NCI-H1436 treated with DMSO at 0.1 percent for 48 hours (cell line): ENCODE measurements around the gene ARHGEF19.
"Not testable (repeated sequence)": the region's sequence is repeated elsewhere in the genome, so short reads cannot be mapped to it uniquely, and the experiment has no call there.

ENCODE experiments used
- DNase-seq: peaks from one replicate; lab custom pipeline; 2025; lab: John Stamatoyannopoulos, UW

ARHGEF19 gene

DNA sequence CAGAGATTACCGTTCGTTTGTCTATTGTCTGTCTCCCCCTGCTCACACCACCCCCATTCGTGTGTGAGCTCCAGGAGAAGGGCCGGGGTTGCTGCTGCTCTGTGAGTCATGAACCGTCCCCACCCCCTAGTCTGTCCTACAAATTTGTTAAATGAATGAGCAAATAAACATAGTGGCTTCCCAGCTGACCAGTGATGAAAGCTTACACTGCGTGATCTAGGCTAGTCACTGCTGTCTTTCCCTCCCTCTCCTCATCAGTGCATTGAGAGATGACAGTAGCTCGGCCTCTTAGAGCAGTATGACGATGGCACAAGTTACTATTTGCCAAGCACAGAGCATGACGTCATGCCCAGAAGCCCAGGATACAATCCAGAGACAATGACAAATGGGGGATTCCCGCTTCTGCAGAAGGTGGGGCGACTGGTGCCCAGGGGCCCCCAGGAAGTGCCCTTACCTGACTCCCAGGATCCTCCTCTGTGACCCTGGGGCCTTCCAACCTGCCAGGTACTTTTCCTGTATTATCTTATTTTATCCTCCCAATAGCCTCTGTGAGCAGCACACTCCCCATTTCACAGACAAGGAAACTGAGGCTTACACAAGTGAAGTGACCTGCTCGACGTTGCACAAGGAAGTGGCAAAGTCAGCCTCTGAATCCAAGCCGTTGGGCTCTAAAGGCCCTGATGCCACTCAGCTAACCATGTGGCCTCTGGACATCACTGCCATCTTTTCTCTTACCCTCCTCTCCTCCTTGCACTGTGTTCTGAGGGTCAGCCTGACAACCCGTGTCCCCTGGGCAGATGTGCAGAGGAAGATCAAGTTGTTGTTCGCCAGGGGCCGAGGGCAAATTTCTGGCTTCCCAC lies 48.0 kb downstream of the ARHGEF19 start:
- DNase-seq: no peak

DNA sequence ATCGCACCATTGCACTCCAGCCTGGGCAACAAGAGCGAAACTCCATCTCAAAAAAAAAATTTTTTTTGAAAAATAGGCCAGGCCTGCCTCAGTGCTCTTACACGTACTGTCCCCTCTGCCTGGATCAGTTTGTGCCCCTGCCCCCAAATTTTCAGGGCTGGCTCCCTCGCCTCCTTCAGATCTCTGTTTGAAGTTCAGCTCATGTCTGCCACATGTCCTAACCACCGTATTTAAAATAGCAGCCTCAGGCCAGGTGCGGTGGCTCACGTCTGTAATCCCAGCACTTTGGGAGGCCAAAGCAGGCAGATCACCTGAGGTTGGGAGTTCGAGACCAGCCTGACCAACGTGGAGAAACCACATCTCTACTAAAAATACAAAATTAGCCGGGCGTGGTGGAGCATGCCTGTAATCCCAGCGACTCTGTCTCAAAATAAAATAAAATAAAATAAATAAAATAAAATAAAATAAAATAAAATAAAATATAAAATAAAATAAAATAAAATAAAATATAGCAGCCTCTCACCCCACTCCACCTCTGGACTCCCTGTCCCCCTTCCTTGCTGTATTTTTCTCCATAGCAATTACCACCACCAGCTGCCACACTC lies 48.7 kb downstream of the ARHGEF19 start:
- DNase-seq: not testable (repeated sequence)

DNA sequence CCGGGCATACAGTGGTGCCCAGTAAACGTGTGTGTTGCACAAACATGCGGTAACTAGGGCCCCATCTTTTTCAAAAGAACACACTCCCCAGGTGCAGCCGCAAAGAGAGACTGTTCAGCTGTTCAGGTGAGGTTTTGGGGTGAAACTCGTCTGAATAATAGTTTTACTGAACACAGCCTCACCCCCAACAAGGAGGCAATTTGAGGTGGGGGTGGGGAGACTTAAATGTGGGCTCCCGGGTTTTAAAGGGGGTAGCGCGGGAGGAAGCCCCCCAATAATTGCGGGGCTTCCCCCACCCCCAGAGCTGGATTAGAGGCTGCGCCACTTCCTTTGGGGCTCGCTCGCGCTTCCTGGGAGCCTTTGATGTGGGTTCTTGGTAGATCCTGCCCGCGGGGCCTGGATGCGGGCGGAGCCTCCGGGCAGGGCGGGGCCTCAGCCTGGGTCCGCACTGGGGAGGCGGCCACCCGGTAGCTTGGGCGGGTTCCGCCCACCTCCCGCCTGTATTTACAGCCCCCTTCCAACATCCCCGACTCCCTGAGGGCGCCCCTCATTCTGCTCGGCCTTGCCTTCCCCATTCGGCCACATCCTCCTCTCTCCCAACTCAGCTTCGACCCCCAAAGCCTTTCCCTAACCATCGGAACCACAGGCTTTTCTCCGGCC lies 50.2 kb downstream of the ARHGEF19 start:
- DNase-seq: no peak

DNA sequence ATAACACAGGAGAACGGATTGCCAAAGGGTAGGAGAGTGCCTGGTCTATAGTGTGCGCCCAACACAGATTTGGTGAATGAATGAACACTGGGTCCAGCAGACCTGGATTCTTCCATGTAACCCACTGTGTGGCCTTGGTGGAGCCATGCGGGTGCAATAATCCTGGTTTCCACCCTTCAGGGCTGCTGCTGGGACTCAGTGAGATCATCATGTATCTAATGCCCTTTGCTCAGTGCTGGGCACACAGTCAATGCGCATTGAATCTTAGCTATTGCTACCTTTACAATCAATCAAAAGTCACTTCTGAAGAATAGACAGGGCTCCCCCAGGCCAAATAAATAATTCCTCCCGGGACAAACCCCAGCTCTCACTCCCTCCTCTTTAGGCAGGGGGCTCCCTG lies 50.7 kb downstream of the ARHGEF19 start:
- DNase-seq: no peak

DNA sequence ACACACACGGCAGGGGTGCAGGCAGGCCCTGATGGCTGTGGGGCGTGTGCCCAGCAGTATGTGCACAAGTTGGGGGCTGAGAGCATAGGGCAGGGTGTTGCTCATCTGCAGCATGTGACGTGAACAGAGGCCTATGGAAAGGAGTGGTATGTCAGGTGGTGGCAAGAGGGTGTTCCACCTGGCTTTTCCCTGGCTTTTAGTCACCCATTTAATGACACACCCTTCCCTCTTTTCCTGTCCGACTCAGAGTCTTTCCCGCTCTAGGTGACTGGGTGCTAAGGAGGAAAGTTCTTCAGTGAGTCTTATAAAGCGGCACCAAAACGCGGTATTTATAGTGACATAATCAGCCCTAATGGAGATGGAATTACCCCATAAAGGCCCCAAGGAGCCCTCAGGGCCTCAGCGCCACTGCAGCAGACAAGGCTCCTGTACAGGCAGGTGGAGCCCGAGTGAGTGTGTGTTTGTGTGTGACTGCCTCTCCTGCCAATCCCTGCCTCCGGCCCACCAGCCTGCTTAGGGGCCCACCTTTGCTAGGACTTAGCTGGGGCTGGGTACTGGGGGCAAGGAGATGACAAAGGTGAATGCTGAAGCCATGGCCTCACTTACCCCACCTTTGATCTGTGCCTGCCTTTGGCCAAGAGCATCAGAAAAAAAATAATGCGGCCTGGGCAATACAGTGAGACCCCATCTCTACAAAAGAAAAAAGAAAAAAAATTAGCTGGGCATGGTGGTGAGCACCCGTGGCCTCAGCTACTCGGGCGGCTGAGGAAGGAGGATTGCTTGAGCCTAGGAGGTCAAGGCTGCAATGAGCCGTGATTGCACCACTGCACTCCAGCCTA lies 53.2 kb downstream of the ARHGEF19 start:
- no peak for DNase-seq

DNA sequence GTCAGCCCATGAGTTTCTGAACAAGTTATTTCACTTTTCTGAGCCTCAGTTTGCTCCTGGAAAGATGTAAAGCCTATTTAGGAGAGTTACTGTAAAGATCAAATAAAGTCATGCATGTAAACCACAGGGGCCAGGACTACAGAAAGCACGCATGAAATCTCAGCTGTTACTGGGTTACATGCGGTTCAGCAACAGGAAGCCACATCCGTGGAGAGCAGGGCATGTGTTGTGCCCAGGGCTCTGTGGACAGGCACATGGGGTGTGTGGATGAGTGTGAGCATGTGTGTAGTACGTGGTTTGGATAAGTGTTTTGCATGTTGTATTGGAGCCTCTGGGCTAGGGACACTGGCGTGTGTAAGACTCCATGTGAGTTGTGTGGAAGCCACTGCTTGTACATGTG lies 54.4 kb downstream of the ARHGEF19 start:
- no peak for DNase-seq

DNA sequence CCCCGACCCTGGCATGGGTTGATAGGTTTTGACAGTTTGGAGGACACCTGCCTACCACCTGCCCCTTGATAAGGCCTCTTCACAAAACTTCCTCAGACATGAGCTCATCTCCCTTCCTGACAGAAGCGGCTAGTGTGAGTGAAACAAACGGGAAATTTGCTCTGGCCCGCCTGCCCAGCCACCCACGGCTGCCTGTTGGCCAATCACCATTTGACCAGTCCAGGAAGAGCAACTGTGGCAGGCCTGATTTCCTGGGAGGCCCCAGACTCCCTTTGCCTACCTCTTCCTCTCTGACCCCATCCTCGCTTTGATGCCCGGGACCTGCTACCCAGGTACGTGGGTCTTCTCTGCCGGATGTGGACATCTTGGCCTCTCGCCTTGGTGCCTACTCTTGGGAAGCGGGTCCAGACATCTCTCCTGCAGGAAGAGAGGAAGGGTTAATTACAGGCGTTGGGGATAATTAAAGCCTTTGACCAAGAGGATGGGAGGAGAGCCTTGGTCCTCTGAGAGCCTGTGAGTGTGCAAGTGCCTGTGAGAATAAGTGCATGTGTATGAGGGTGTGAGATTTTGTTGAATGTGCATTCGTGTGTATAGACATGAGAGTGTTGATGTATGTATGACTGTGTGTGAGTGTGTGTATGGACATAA lies 55.5 kb downstream of the ARHGEF19 start:
- DNase-seq: no peak

DNA sequence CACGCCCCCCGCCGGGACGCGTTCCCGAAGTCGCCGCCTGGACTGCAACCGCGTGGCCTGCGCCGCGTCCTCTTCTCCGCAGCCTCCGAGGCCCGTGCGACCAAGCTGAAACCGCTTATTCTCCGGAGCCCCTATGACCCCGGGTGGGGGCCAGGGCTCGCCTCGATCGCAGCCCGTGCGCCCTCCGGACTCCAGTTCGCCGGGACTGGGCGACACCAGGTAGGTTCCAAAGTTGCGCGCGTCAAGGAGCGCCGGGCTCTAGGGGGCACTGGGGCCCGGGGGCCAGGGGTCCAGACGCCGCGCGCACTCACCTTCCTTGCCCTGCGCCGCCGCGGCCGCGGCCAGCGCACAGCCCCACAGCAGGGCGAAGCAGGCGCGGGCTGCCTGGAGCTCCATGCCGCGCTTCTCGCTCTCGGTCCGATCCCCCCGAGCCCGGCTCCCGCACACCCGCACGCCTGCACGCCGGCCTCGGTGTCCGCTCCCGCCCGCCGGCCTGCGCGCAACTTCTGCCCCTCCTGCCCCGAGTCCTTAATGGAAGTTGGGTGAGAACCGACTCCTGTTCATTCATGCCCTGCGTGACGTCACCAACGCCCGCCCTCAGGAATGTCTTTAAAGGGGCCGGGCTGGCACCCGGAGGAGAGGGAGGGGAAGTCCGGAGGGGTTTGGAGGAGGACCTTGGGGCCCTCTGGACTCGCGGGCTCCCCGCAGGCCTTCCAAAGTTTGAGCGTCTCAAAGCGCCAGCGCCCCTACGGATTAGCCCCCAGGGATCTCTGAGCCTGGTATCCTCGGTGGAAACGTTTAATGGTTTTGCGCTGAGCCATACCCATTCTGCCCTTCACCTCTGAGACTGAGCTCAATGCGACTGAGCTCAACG lies 56.7 kb downstream of the ARHGEF19 start, which contains the start of gene EPHA2:
Gene EPHA2 (minus strand): TSS at position 533 of the 874 bp plus-strand sequence. CDS start 137 bp downstream, at position 396.
- no peak for DNase-seq

DNA sequence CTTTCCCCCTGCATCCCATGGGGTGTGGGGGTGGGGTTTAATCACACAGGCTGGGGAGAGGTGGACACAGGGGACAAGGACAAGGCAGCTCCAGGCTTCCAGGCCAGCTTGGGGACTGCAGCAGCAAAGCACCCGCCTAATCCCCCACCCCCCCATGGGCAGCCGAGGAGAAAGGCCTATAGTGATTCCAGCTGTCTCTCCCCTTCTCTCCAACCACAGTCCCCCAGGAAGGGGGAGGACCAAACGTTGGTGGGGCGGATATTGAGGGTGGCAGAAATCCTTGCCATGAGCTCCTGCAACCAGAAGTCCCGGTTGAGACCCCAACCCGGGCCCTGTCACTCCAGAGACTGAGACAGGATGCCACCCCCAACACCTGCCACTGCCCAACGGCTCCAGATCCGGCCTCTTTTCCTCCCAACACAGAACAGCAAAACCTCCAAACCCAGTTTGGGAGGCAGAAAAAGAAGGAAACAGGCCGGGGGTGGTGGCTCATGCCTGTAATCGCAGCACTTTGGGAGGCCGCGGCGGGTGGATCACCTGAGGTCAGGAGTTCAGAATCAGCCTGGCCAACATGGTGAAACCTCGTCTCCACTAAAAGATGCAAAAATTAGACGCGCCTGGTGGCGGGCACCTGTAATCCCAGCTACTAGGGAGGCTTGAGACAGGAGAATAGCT lies 58.3 kb downstream of the ARHGEF19 start:
- no peak for DNase-seq

DNA sequence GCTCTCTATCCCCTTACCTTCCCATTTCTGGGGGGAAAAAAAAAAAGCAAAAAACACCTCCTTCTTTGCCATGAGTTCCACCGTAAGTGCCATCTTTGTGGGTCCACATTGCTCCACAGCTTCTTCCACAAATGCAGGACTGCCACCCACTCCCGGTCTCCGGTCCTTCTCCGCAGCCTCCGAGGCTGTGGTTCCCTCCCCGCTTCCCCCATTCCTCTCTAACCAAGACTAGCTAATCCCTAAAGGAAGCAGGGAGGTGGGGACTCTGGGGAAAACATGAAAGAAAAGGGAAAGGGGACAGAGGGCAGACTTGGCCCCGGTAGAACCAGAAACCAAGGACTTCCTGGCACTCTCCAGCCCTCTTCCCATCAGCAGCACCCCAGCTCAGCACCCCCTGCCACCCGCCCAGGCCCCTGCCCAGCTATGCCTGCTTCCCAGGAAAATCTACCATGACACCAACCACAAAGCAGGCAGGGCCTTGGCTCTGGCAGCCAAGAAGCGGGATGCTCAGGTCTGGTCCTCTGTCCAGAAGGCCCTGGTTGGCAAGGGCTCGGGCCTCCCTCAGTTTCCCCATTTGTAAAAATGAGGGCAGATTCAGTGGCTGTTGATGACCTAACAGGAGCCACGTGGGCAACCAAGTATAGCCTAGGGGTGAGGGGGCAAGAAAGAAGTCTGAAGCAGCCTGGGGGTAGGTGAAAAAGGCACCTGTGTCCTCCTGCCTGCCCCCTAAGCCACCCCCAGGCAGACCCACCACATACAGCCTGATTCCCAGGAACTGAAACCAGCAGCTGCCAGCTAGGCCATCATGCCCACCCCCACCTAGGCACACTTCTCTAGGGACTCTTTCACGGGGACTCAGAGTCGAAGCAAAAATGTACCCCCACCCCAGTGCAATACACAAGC lies 59.1 kb downstream of the ARHGEF19 start:
- no peak for DNase-seq

DNA sequence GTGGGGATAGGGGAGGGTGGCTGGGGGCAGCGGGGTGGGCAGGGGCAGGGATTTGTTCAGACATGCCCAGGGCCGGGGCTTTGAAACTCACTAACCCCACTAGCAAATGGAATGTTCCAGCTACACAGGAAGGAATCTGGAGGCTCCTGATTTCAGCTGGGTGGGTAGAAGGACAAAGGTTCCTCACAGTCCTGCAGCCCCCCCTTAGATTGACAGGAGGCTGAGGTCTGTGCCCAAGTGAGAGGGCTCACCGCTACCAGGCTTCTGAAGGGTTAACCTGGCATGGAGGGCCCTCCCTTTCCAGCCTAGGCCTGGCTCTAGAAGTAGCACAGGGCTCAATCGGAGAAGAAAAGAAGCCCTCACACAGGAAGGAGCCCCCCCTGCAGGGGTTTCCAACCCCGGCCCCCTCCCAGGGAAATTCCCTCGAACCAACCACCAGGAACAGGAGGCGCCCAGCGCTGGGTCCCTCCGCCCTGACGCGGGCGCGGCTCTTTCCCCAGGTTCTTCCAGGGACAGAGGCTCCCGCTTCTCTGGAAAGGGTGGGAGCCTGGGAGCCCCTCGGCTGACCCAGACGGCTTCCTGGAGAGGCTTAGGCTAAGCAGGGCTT lies 59.9 kb downstream of the ARHGEF19 start:
- no peak for DNase-seq

DNA sequence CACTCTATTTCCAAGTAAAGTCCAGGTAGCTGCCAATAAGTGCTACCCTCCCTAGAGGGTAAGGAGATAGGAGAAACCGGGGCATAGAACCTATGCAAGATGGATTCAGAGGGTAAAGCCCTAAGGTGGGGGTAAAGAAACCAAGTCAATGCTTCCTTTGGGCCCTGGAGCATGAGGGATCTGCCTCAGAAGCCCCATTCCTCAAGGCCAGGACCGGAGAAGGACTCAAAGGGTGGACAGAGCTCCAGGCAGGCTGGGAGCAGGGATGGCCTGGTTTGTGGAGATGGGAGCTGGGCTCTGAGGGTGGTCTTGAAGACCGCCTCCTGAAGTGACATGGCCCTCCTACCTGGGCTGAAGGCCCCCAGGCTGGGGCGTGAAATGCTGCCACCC lies 60.5 kb downstream of the ARHGEF19 start:
- no peak for DNase-seq

DNA sequence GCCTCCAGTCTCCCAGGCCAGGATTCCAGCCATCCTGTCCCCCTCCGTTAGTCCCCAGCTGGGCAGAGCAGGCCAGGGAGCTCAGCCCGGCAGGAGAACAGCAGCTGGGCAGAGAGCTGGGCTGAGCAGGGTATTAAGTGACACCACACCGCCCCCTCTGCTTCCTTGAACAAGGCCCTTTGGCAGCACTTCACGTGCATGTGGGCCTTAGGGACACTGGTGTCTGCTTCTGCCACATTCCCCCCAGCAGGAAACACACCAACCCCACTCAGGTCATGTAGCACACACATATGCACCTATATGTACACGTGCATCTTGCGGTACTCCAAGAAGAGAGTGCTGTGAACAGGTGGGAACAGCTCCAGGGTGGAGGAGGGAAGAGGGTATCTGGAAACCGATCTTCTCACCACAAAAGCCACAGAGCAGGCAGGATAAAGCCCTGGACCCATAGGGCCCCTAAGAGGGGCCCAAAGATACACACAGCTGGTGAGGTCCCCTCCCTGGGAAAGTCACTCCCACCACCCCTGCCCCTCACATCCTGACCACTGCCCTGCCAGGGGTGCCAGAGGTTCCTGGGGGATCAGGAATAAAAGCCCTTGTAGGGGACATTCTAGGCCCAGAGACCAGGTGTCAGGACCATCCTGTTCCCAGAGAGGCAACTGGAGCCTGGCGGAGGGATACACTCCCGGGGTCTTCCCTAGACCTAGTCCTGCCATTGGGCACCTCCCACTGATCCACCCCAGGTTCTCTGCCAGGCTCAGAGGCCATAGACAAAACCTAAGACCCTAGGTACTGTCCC lies 61.1 kb downstream of the ARHGEF19 start:
- no peak for DNase-seq

DNA sequence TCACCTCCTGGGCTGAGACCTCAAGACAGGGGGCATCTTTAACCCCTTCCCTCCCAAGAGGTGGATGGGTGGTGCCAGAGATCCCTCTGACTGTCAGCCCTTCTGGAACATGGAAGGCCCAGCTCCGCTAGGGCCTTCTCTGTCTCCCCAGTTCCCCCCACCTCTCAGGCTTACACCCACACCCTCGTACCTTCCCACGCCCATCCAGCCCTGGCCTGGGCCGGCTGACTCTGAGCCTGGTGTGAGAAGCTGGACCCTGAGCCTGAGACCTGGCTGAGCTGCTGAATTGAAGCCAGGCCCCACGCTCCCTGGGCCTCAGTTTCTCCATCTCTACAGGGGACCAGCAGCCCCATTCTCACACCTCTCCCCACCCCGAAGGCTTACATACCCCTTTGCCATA lies 61.9 kb downstream of the ARHGEF19 start:
- DNase-seq: no peak

DNA sequence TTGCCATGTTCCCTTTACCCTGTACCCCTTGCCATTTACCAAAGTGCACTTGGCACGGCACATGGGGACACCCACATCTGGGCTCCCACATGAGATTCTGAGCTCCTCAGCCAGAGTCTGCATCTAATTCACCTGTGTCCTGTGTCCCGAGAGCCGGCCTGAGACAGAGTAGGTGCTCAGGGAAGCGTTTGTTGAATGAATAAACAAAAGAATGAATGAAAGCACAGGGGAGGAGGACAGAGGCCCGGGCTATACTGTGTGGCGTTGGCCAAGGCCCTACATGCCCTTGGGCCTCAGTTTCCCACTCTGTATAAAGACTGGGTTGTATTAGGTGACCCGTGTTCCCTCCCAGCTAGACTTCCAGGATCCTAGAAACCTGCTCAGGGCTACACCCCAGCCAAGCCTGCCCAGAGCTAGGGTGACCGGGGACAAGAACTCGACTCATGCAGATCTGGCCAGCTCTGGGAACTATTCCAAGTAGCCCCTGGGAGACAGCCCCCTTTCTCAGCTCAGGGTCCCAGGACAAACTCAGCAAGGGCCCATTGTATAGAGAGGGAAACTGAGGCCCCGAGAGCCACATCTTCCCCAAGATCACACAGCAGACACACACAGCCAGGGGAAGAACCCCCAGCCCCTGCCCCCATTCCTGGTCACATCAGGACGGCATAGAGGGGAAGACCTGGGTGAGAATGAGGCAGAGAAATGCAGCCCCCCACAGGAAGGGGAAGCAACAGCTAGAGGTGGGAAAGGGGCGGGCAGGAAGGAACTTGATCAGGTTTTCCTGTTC lies 62.6 kb downstream of the ARHGEF19 start:
- no peak for DNase-seq

DNA sequence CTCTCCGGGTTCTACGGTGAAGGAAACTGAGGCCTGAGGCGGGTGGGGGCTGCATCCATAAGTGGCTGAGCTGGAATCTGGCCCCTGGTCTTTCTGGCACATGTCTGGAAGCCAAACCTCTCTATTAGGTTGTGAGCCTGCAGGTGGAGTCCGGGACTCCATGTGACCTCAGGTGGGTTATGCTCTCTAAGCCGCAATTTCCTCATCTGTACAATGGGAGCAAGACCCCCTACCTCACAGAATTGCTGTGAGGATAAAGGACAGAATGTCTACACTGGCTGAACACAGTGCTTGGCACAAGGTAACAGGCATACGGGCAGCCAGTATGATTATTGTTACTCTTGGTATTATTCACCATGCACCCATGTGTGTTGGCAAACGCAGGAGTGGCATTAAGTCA lies 63.3 kb downstream of the ARHGEF19 start:
- no peak for DNase-seq
